Right atrium auricular region (tissue), 2 donors: ENCODE results near the gene NCAPG2. TPM values are rescaled to one million over a fixed set of nuclear protein-coding genes. Genes with fewer than 3 reads are reported as not detected.
A peak's percentile ranks its signal among the peaks of the same experiment; 100 is the strongest.

Source experiments
- DNase-seq: peaks from one replicate; pipeline ENCODE4 v3.0.0-alpha.2; 2019; ENCODE audit warnings: low spot score
- H3K27ac ChIP-seq, 2 donors: fragments of 200-600 bp; sonication (generic); 1 replicate in 1 of 2; 2 replicates in 1 of 2; pipeline ENCODE4 v1.5.1; 2016 to 2019
- H3K27me3 ChIP-seq, 2 donors: fragments of 200-600 bp; sonication (generic); one replicate each; pipeline versions ENCODE4 v1.5.1 to v1.6.0; 2017 to 2019
- H3K36me3 ChIP-seq: fragments of 200-600 bp; sonication (generic); one replicate; pipeline ENCODE4 v1.5.1; 2016
- H3K4me1 ChIP-seq, 2 donors: fragments of 200-600 bp; sonication (generic); one replicate each; pipeline versions ENCODE4 v1.5.1 to v1.6.0; 2017 to 2019
- H3K4me3 ChIP-seq, 2 donors: fragments of 200-600 bp; sonication (generic); 1 replicate in 1 of 2; 2 replicates in 1 of 2; pipeline ENCODE4 v1.5.1; 2017 to 2019; ENCODE audit warnings: mild to moderate bottlenecking in 1 of 2, moderate library complexity in 1 of 2
- H3K9me3 ChIP-seq, 2 donors: fragments of 200-600 bp; sonication (generic); one replicate each; pipeline ENCODE4 v1.5.1; 2019
- total RNA-seq, 2 donors: library from RNA; depleted of rRNA; stranded (reverse); fragments of >200 nt; gene quantifications; one replicate each; pipeline ENCODE4 v1.1.0, GENCODE V29; 2016
- TF ChIP-seq, protein P1 (sequence below), 2 donors: fragments of 200-600 bp; sonication (generic); IDR thresholded peaks; one replicate each; pipeline ENCODE4 v1.5.1; 2019; ENCODE audit warnings: antibody characterized with exemption in 2 of 2

NCAPG2 gene
- total RNA-seq, 2 donors from 2014 or later = 2.8 to 3.1 TPM

- no peaks in the 10 kb centered on the region for H3K9me3 ChIP-seq
- no peaks in the 10 kb centered on the region for H3K27me3 ChIP-seq
- H3K4me1 ChIP-seq = no peaks in the 10 kb centered on the region
- peaks cover 3% of the 10 kb centered on the region for H3K36me3 ChIP-seq
- no peak for DNase-seq
- TF ChIP-seq, protein P1, sequence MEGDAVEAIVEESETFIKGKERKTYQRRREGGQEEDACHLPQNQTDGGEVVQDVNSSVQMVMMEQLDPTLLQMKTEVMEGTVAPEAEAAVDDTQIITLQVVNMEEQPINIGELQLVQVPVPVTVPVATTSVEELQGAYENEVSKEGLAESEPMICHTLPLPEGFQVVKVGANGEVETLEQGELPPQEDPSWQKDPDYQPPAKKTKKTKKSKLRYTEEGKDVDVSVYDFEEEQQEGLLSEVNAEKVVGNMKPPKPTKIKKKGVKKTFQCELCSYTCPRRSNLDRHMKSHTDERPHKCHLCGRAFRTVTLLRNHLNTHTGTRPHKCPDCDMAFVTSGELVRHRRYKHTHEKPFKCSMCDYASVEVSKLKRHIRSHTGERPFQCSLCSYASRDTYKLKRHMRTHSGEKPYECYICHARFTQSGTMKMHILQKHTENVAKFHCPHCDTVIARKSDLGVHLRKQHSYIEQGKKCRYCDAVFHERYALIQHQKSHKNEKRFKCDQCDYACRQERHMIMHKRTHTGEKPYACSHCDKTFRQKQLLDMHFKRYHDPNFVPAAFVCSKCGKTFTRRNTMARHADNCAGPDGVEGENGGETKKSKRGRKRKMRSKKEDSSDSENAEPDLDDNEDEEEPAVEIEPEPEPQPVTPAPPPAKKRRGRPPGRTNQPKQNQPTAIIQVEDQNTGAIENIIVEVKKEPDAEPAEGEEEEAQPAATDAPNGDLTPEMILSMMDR (IDR thresholded peaks at IDR 0.05) = no peak
- H3K27ac ChIP-seq = no peak overlapping the region
- no peak overlapping the region for H3K4me3 ChIP-seq
Measured at GRCh38 chr7:158649279-158649678, 55.3 kb downstream of the NCAPG2 start.

GRCh38 chr7:158648787-158649186 lies 55.8 kb downstream of the NCAPG2 start:
- no peak for DNase-seq
- no peaks in the 10 kb centered on the region for H3K9me3 ChIP-seq
- H3K4me1 ChIP-seq = no peaks in the 10 kb centered on the region
- H3K27me3 ChIP-seq = no peaks in the 10 kb centered on the region
- H3K36me3 ChIP-seq = no peaks in the 10 kb centered on the region
- no peak overlapping the region for H3K27ac ChIP-seq
- TF ChIP-seq, protein P1 (IDR thresholded peaks at IDR 0.05) = no peak
- no peak overlapping the region for H3K4me3 ChIP-seq

- DNase-seq = no peak
- TF ChIP-seq, protein P1 (IDR thresholded peaks at IDR 0.05) = no peak
- no peak overlapping the region for H3K4me3 ChIP-seq
- H3K27ac ChIP-seq = no peak overlapping the region
- no peaks in the 10 kb centered on the region for H3K4me1 ChIP-seq
- no peaks in the 10 kb centered on the region for H3K27me3 ChIP-seq
- H3K9me3 ChIP-seq = no peaks in the 10 kb centered on the region
- no peaks in the 10 kb centered on the region for H3K36me3 ChIP-seq
Measured at GRCh38 chr7:158648168-158648567, 56.4 kb downstream of the NCAPG2 start.

DNA sequence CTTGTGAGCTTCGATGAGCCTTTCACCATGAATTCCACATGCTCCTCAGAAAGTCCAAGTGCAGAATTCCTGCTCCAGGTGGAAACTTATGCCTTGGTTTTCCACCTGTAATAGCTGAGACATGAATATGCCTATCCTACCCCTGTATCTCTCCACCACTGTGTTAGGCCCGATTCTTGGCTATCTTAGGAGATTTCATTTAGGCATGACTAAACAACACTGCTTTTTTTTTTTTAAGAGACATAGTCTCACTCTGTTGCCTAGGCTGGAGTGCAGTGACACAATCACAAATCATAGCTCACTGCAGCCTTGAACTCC lies 57.2 kb downstream of the NCAPG2 start:
- no peaks in the 10 kb centered on the region for H3K4me1 ChIP-seq
- no peaks in the 10 kb centered on the region for H3K36me3 ChIP-seq
- H3K9me3 ChIP-seq = no peaks in the 10 kb centered on the region
- no peak overlapping the region for H3K27ac ChIP-seq
- no peak for DNase-seq
- no peaks in the 10 kb centered on the region for H3K27me3 ChIP-seq
- TF ChIP-seq, protein P1 (IDR thresholded peaks at IDR 0.05) = no peak
- H3K4me3 ChIP-seq = no peak overlapping the region

GRCh38 chr7:158646766-158647474 lies 57.7 kb downstream of the NCAPG2 start:
- H3K27ac ChIP-seq = no peak overlapping the region
- TF ChIP-seq, protein P1 (IDR thresholded peaks at IDR 0.05) = peak in 1 of 2 donors; percentile 32
- H3K4me3 ChIP-seq = no peak overlapping the region
- DNase-seq = no peak
- H3K9me3 ChIP-seq = no peaks in the 10 kb centered on the region
- H3K4me1 ChIP-seq = no peaks in the 10 kb centered on the region
- H3K36me3 ChIP-seq = no peaks in the 10 kb centered on the region
- no peaks in the 10 kb centered on the region for H3K27me3 ChIP-seq

DNA sequence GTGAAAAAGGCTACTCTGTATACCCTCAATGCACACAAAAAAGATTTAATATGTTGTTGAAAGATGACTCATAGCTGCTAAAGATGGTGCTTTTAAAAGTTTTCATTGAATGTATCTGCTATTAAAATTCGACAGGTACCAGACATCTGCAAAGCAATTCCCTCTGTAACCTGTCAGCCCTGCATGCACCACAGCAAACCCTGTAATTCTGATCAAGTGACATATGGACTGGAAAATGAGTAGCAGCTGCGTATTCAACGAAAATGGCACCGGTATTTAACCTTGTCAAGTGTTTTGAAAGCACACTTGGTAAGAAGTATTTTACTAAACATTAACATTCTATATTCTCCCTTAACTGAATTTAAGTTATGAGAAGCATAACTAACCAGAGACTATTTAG lies 58.8 kb downstream of the NCAPG2 start:
- H3K36me3 ChIP-seq = no peaks in the 10 kb centered on the region
- TF ChIP-seq, protein P1 (IDR thresholded peaks at IDR 0.05) = no peak
- DNase-seq = no peak
- H3K4me1 ChIP-seq = no peaks in the 10 kb centered on the region
- H3K27me3 ChIP-seq = no peaks in the 10 kb centered on the region
- no peak overlapping the region for H3K27ac ChIP-seq
- H3K9me3 ChIP-seq = no peaks in the 10 kb centered on the region
- H3K4me3 ChIP-seq = no peak overlapping the region
